MCF 10A (cell line): ENCODE data around the gene SGTA. TPM values are rescaled to one million over a fixed set of nuclear protein-coding genes. Genes with fewer than 3 reads are reported as not detected.
"Not testable (repeated sequence)": the region's sequence is repeated elsewhere in the genome, so short reads cannot be mapped to it uniquely, and the experiment has no call there.

Experiments used
- BruUV-seq: library from RNA; stranded (reverse); fragments of 400-500 nt; replicated peaks from 2 replicates; lab custom pipeline; 2021; lab: Mats Ljungman, UMichigan
- CTCF ChIA-PET: fragments of 300-600 bp; sonication (Branson Sonifier 250); formaldehyde crosslinking; extraction: SDS; loops from one replicate; lab custom pipeline; 2021; ENCODE audit warnings: antibody characterized with exemption, inconsistent platforms; lab: Yijun Ruan, JAX
- POLR2A ChIA-PET: fragments of 300-600, 350-650 bp; sonication (Branson Sonifier 250); formaldehyde crosslinking; extraction: SDS; loops from one replicate; lab custom pipeline; 2020; ENCODE audit warnings: antibody characterized with exemption, inconsistent platforms; lab: Yijun Ruan, JAX
- DNase-seq: peaks from one replicate; pipeline ENCODE4 v3.0.0-alpha.2; 2018; ENCODE audit not compliant: unreplicated experiment
- H3K27ac Mint-ChIP-seq: one replicate; pipeline ENCODE4 v1.8.0; 2022; ENCODE audit warnings: mild to moderate bottlenecking, low read depth, mixed read lengths; ENCODE audit not compliant: unreplicated experiment
- H3K27me3 Mint-ChIP-seq: one replicate; pipeline ENCODE4 v1.8.0; 2022; ENCODE audit warnings: mixed read lengths; ENCODE audit not compliant: insufficient read depth, unreplicated experiment
- H3K36me3 Mint-ChIP-seq: one replicate; pipeline ENCODE4 v1.8.0; 2022; ENCODE audit warnings: mild to moderate bottlenecking, moderate library complexity, mixed read lengths; ENCODE audit not compliant: insufficient read depth, unreplicated experiment
- H3K4me1 Mint-ChIP-seq: one replicate; pipeline ENCODE4 v1.8.0; 2022; ENCODE audit warnings: mixed read lengths; ENCODE audit not compliant: insufficient read depth, unreplicated experiment
- H3K4me3 Mint-ChIP-seq: one replicate; pipeline ENCODE4 v1.8.0; 2022; ENCODE audit warnings: mild to moderate bottlenecking, moderate library complexity, mixed read lengths; ENCODE audit not compliant: unreplicated experiment
- H3K9me3 Mint-ChIP-seq: one replicate; pipeline ENCODE4 v1.8.0; 2022; ENCODE audit warnings: mixed read lengths; ENCODE audit not compliant: unreplicated experiment
- CTCF ChIP-seq: fragments of 200-600 bp; IDR thresholded peaks from one replicate; pipeline ENCODE4 v1.8.0; 2022; ENCODE audit warnings: antibody characterized with exemption, mild to moderate bottlenecking; ENCODE audit not compliant: unreplicated experiment
- intact Hi-C: fragments of 100-400 bp; cut with micrococcal nuclease; formaldehyde crosslinking; loops from 2 replicates; pipeline ENCODE4 v1.14.1; 2022
- total RNA-seq: library from RNA; stranded (reverse); gene quantifications from 2 replicates; pipeline ENCODE4 v1.2.3, GENCODE V29; 2022

Gene SGTA
- total RNA-seq, 1 experiment from 2014 or later: 66.6 TPM

- no peak for DNase-seq
- Mint-ChIP-seq H3K4me1 (no peaks in the 10 kb centered on the region), H3K4me3 (no peak overlapping the region), H3K9me3 (no peaks in the 10 kb centered on the region), H3K27me3 (no peaks in the 10 kb centered on the region), H3K36me3 (peaks cover 35% of the 10 kb centered on the region), H3K27ac (no peak overlapping the region)
- TF ChIP-seq CTCF: no peak
- intact Hi-C loops: no loop called here
- no TSS peak for BruUV-seq
- ChIA-PET POLR2A (no interaction called here), CTCF (interaction anchor here (0.5 to 0.8 kb wide), 2 partner anchors 23 to 160 kb away, joined by 3 to 4 read pairs; partner anchors contain the start of gene ZNF554)
Observed at GRCh38 chr19:2796659-2797266, 13.7 kb upstream of the SGTA start.

GRCh38 chr19:2795827-2796658, 13.0 kb upstream of the SGTA start:
- H3K36me3 Mint-ChIP-seq: peaks cover 30% of the 10 kb centered on the region
- no TSS peak for BruUV-seq
- POLR2A ChIA-PET: no interaction called here
- H3K27ac Mint-ChIP-seq: no peak overlapping the region
- CTCF ChIA-PET: interaction anchor here (0.6 to 0.8 kb wide), 2 partner anchors 23 to 29 kb away, joined by 4 read pairs; partner anchors contain the start of gene ZNF554
- no peak overlapping the region for H3K4me3 Mint-ChIP-seq
- DNase-seq: no peak
- intact Hi-C loops: no loop called here
- no peaks in the 10 kb centered on the region for H3K4me1 Mint-ChIP-seq
- no peaks in the 10 kb centered on the region for H3K9me3 Mint-ChIP-seq
- no peaks in the 10 kb centered on the region for H3K27me3 Mint-ChIP-seq
- TF ChIP-seq CTCF: no peak

- no peak for DNase-seq
- CTCF ChIA-PET: interaction anchor here (0.6 kb wide), 1 partner anchor 141 kb away, joined by 3 read pairs; no protein-coding TSS in a partner anchor
- Mint-ChIP-seq H3K36me3 (peaks cover 31% of the 10 kb centered on the region), H3K27me3 (no peaks in the 10 kb centered on the region), H3K27ac (no peak overlapping the region), H3K4me1 (no peaks in the 10 kb centered on the region), H3K9me3 (no peaks in the 10 kb centered on the region), H3K4me3 (no peak overlapping the region)
- BruUV-seq: no TSS peak
- POLR2A ChIA-PET: no interaction called here
- intact Hi-C loops: no loop called here
- TF ChIP-seq CTCF: no peak
Observed at GRCh38 chr19:2793577-2793976, 10.5 kb upstream of the SGTA start.

GRCh38 chr19:2793126-2793525, 10.1 kb upstream of the SGTA start:
- no TSS peak for BruUV-seq
- CTCF ChIA-PET: interaction anchor here (0.6 kb wide), 1 partner anchor 141 kb away, joined by 3 read pairs; no protein-coding TSS in a partner anchor
- Mint-ChIP-seq H3K36me3 (peaks cover 34% of the 10 kb centered on the region), H3K4me1 (peaks cover 2% of the 10 kb centered on the region), H3K27ac (no peak overlapping the region), H3K27me3 (no peaks in the 10 kb centered on the region), H3K9me3 (no peaks in the 10 kb centered on the region), H3K4me3 (no peak overlapping the region)
- intact Hi-C loops: no loop called here
- TF ChIP-seq CTCF: no peak
- DNase-seq: no peak
- POLR2A ChIA-PET: no interaction called here

- H3K27ac Mint-ChIP-seq, CTCF ChIA-PET, BruUV-seq, DNase-seq, H3K4me1 Mint-ChIP-seq, H3K27me3 Mint-ChIP-seq, H3K9me3 Mint-ChIP-seq, H3K4me3 Mint-ChIP-seq, POLR2A ChIA-PET, intact Hi-C loops: not testable (repeated sequence)
- peaks cover 37% of the 10 kb centered on the region for H3K36me3 Mint-ChIP-seq
Observed at GRCh38 chr19:2792666-2793065, 9.6 kb upstream of the SGTA start.
